Activated CD8-positive, alpha-beta T cell treated with anti-CD3 and anti-CD28 coated beads, Interleukin-2, amount 10 ng/mL, durations not matched to agents 7 days and 5 days (primary cell): Measurements from ENCODE around the gene SERPINB5. TPM values are rescaled to one million over a fixed set of nuclear protein-coding genes. Genes with fewer than 3 reads are reported as not detected.

ENCODE experiments used
- ATAC-seq: fragments of 150-1000 bp; cut with Tn5 transposase; one replicate; pipeline ENCODE4 v1.10.0; 2021; ENCODE audit warnings: moderate library complexity
- CTCF ChIA-PET: fragments of 350-600 bp; sonication (Branson Sonifier 250); formaldehyde crosslinking; loops from one replicate; lab custom pipeline; 2021; ENCODE audit warnings: antibody characterized with exemption; lab: Charles Lee
- POLR2A ChIA-PET: fragments of 350-600 bp; sonication (Branson Sonifier 250); formaldehyde crosslinking; loops from one replicate; lab custom pipeline; 2021; ENCODE audit warnings: antibody characterized with exemption; lab: Charles Lee
- DNase-seq: peaks from one replicate; pipeline ENCODE4 v3.0.0-alpha.2; 2020
- H3K27ac Mint-ChIP-seq: one replicate; pipeline ENCODE4 v1.8.0; 2021; ENCODE audit warnings: mild to moderate bottlenecking, mixed read lengths
- H3K27me3 Mint-ChIP-seq: one replicate; pipeline ENCODE4 v1.8.0; 2021; ENCODE audit warnings: low read depth, mixed read lengths
- H3K36me3 Mint-ChIP-seq: one replicate; pipeline ENCODE4 v1.8.0; 2021; ENCODE audit warnings: low read depth, mixed read lengths
- H3K4me1 Mint-ChIP-seq: one replicate; pipeline ENCODE4 v1.8.0; 2021; ENCODE audit warnings: low read depth, mixed read lengths
- H3K4me3 Mint-ChIP-seq: one replicate; pipeline ENCODE4 v1.8.0; 2021; ENCODE audit warnings: mild to moderate bottlenecking, mixed read lengths
- H3K9me3 Mint-ChIP-seq: one replicate; pipeline ENCODE4 v1.8.0; 2022; ENCODE audit warnings: mixed read lengths; ENCODE audit not compliant: insufficient read depth
- total RNA-seq, 2 experiments: library from RNA; stranded (reverse); gene quantifications; one replicate each; pipeline ENCODE4 v1.2.3, GENCODE V29; 2021

Gene SERPINB5
- total RNA-seq, 2 experiments from 2014 or later = not detected

DNA sequence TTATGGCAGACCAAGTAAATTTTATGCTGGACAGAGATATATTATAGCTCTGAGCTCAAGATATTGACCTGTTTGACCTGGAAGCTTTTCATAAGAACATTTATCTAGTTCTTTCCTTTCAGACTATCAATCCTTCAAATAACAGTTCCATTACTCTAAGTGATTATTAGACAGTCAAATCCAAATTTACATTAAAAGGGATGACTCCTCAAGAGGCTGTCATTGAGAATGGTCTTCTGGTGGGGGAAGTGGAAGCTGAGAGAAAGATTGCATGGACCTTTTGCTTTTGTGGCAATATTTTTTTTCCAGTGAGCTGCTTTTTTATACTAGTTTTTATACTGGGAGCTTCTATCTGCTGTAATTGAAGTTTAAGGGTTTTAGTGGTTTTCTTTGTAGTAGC is 50.5 kb downstream of the SERPINB5 start:
- Mint-ChIP-seq H3K27me3 (peaks cover 22% of the 10 kb centered on the region), H3K27ac (no peak overlapping the region), H3K9me3 (no peaks in the 10 kb centered on the region), H3K4me1 (no peaks in the 10 kb centered on the region), H3K4me3 (no peak overlapping the region), H3K36me3 (no peaks in the 10 kb centered on the region)
- ATAC-seq (no peak), DNase-seq (no peak)
- ChIA-PET CTCF (interaction anchor here (0.7 to 2.1 kb wide), 2 partner anchors 9 to 409 kb away, joined by 3 to 8 read pairs; no protein-coding TSS in a partner anchor), POLR2A (no interaction called here)

DNA sequence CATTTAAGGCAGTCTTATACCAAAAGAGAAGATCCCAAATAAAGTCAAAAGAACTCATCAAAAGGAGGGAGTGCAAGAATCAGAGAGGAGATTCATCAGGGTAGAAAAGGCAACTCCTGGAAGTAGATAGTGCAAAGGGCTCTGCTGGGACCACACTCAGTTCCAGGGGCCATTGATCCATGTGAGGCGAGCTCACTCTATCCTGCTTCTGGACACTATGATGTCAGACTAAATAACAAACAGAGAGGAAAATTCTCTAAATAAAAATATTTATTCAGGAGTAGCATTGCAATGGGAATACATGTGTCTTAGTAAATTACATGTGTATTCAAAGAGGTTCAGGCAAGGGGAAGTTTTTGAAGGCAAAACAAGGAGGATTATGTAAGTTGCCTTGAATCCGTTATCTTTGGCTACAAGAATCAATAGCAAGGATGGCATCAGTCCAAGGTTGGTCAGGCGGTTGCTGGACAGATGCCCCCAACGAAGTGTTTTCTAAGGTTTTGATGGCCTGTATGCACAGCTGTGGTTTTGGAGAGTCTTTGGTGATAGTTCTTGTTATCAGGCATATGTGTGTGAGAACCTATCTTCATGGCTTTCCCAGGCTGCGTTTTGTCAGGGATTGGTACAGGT is 52.2 kb downstream of the SERPINB5 start:
- Mint-ChIP-seq H3K4me3 (no peak overlapping the region), H3K27me3 (peaks cover 21% of the 10 kb centered on the region), H3K27ac (no peak overlapping the region), H3K36me3 (no peaks in the 10 kb centered on the region), H3K4me1 (no peaks in the 10 kb centered on the region), H3K9me3 (no peaks in the 10 kb centered on the region)
- ChIA-PET CTCF (no interaction called here), POLR2A (no interaction called here)
- DNase-seq = no peak
- no peak for ATAC-seq

DNA sequence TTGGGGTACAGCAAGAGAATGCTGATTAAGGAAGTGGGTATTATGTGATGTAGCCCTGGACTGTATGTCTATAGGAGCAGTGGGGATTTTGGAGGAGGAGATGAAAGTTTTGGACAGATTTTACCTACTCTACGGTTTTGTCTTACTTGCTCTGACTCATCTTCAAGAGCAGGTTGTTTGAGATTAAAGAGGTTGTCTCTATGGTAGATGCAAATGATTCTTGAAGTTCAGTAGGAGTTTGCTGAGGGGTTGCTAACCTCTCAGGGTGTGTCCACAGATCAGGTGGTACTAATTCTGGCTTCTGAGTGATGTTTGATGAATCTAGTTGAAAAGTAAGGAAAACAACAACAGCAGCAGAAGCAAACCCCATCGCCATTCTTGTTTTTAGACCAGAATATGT is 55.7 kb downstream of the SERPINB5 start:
- ATAC-seq (no peak), DNase-seq (no peak)
- H3K27me3 Mint-ChIP-seq = peaks cover 30% of the 10 kb centered on the region
- H3K9me3 Mint-ChIP-seq = no peaks in the 10 kb centered on the region
- no peak overlapping the region for H3K4me3 Mint-ChIP-seq
- POLR2A ChIA-PET = no interaction called here
- H3K36me3 Mint-ChIP-seq = no peaks in the 10 kb centered on the region
- peaks cover 5% of the 10 kb centered on the region for H3K4me1 Mint-ChIP-seq
- CTCF ChIA-PET = no interaction called here
- no peak overlapping the region for H3K27ac Mint-ChIP-seq

DNA sequence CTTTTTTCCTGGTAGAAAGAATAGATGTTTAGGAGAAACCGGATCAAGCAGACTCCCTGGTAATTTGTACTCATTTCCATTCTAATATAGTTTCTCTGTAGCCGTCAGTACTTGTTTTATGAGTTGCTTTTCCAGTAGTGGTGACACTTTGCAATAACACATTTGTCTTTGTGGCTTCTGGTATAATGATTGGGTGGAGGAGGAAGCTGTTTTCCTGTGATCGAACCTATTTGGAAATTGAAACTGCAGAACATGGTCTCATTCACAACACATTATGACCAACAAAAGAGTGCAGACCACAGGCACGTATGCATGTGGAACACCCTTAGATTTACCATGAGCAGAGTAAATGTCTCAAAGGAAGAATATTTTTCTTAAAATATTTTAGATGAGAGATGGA is 57.9 kb downstream of the SERPINB5 start:
- peaks cover 23% of the 10 kb centered on the region for H3K27me3 Mint-ChIP-seq
- peaks cover 5% of the 10 kb centered on the region for H3K4me1 Mint-ChIP-seq
- no peak for ATAC-seq
- POLR2A ChIA-PET = no interaction called here
- no peak overlapping the region for H3K27ac Mint-ChIP-seq
- no peak overlapping the region for H3K4me3 Mint-ChIP-seq
- CTCF ChIA-PET = interaction anchor here (1.6 to 1.7 kb wide), 2 partner anchors 18 to 23 kb away, joined by 4 read pairs; no protein-coding TSS in a partner anchor
- H3K9me3 Mint-ChIP-seq = no peaks in the 10 kb centered on the region
- DNase-seq = no peak
- no peaks in the 10 kb centered on the region for H3K36me3 Mint-ChIP-seq

DNA sequence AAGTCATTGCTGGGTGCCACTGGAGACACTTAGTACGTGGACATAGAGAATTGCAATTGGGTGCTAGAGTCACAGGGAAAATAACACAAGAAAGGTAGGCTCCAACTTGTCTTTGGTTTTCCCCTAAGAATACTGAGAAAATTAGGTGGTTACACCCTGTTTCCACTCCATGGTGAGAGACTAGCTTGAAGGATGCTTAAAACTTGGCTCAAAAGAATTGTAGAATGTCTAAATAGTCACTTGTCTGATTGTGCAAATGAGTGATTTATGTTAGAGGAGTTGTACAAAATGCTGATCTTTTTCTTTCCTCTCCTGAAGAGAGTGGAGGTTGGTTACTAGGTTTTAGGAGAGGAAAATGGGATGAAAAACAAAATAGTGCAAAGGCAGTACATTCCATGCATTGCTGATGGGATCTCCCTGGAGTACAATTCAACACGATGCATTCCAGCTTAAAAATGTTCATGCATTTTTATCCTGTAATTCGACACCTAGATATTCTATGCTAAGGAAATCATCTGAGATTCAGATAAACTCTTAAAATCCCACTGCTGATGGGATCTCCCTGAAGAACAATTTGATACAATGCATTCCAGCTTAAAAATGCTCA is 63.2 kb downstream of the SERPINB5 start:
- H3K9me3 Mint-ChIP-seq = no peaks in the 10 kb centered on the region
- H3K27ac Mint-ChIP-seq = no peak overlapping the region
- peaks cover 22% of the 10 kb centered on the region for H3K27me3 Mint-ChIP-seq
- H3K4me3 Mint-ChIP-seq = no peak overlapping the region
- DNase-seq = no peak
- no peak for ATAC-seq
- H3K4me1 Mint-ChIP-seq = no peaks in the 10 kb centered on the region
- H3K36me3 Mint-ChIP-seq = no peaks in the 10 kb centered on the region
- POLR2A ChIA-PET = no interaction called here
- CTCF ChIA-PET = no interaction called here

DNA sequence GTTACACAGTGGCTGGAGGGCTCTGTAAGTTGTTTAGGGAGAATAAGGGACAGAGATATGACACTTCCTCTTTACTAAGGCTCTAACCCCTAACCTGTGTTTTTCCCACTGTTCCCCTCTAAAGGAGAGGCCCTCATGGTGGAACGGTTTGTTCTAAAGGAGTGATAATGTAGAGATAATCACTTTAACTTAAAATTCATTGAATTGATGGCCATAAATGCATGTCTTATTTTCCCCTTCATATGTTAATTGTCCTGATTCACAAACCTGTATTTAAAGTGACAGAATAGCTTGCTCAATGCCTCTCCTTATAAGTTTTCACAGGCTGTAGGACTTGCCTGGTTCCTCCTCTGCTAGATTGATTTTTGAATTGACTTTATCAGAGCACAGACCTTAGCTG is 65.3 kb downstream of the SERPINB5 start, which contains the start of gene SERPINB12:
TSS of gene SERPINB12 (plus strand) at position 301 of the 400 bp plus-strand sequence. CDS start 13,791 bp downstream, outside the sequence.
- ChIA-PET CTCF (interaction anchor here (2.9 kb wide), 1 partner anchor 23 kb away, joined by 8 read pairs; no protein-coding TSS in a partner anchor), POLR2A (no interaction called here)
- H3K4me1 Mint-ChIP-seq = no peaks in the 10 kb centered on the region
- ATAC-seq = no peak
- H3K36me3 Mint-ChIP-seq = no peaks in the 10 kb centered on the region
- H3K27me3 Mint-ChIP-seq = peaks cover 26% of the 10 kb centered on the region
- no peak within 1 kb of the TSS for H3K4me3 Mint-ChIP-seq
- DNase-seq = no peak
- no peak within 1 kb of the TSS for H3K27ac Mint-ChIP-seq
- H3K9me3 Mint-ChIP-seq = no peaks in the 10 kb centered on the region

DNA sequence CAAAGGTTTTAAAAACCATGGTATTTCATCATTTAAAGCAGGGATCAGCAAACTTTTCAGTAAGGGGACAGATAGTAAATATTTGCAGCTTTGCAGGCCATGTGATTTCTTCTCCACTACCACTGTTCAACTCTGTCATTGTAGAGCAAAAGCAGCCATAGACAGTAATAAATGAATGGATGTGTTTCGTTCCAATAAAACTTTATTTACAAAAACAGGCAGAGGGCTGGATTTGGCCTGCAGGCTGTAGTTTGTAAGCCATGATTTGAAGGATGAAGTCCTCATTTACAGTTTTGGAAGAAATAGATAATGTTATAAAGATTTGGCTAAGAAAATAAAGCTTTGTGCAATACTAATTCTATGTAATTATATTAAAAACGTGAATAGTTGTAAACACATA is 67.3 kb downstream of the SERPINB5 start:
- Mint-ChIP-seq H3K36me3 (no peaks in the 10 kb centered on the region), H3K9me3 (no peaks in the 10 kb centered on the region), H3K4me1 (no peaks in the 10 kb centered on the region), H3K27ac (no peak overlapping the region), H3K4me3 (no peak overlapping the region), H3K27me3 (peaks cover 21% of the 10 kb centered on the region)
- ATAC-seq (no peak), DNase-seq (no peak)
- ChIA-PET CTCF (interaction anchor here (2.9 kb wide), 1 partner anchor 25 kb away, joined by 8 read pairs; no protein-coding TSS in a partner anchor), POLR2A (no interaction called here)

DNA sequence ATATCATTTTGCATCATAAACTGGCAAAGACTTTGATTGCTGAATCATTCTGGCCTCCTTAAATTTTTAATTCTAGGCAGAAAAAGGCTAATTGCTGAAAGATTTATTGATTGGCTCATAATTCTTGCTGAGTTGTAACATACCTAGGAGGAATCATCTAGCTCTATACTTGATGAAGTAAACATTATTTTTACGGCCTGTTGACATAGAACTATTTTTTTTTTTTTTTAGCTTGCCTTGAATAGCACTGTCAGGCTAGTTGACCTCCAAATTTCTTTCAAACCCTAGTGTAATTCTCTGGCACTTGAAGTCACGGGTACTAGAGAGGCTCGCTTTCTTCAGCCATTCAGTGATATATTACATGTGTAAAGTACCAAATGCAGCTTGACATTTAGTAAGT is 68.2 kb downstream of the SERPINB5 start:
- H3K27ac Mint-ChIP-seq = no peak overlapping the region
- ChIA-PET CTCF (interaction anchor here (1.4 to 1.6 kb wide), 2 partner anchors 27 to 34 kb away, joined by 3 to 5 read pairs; no protein-coding TSS in a partner anchor), POLR2A (no interaction called here)
- no peaks in the 10 kb centered on the region for H3K9me3 Mint-ChIP-seq
- no peak for DNase-seq
- H3K4me3 Mint-ChIP-seq = no peak overlapping the region
- H3K4me1 Mint-ChIP-seq = no peaks in the 10 kb centered on the region
- ATAC-seq = no peak
- no peaks in the 10 kb centered on the region for H3K36me3 Mint-ChIP-seq
- H3K27me3 Mint-ChIP-seq = peaks cover 22% of the 10 kb centered on the region

DNA sequence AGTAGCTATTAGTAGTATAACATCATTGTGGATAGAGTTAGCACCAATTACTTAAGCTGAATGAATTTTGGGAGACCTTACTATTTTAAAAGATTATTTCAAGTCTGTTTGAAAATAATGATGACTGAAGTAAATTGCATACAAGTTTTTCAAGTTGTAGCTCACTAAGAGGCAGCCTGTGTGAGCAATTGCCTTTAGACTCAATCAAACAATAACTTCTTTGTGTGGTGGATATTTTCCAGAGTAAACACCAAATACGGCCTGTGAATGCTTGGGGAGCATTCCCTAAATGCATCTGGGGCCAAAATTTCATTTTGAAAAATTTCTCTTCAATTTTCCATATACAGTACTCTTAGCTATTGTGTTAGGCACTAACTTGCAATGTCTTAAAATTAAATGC is 73.3 kb downstream of the SERPINB5 start:
- ATAC-seq = no peak
- Mint-ChIP-seq H3K36me3 (no peaks in the 10 kb centered on the region), H3K9me3 (no peaks in the 10 kb centered on the region), H3K27ac (no peak overlapping the region), H3K4me1 (no peaks in the 10 kb centered on the region), H3K27me3 (peaks cover 24% of the 10 kb centered on the region), H3K4me3 (no peak overlapping the region)
- no peak for DNase-seq
- POLR2A ChIA-PET = no interaction called here
- CTCF ChIA-PET = interaction anchor here (0.7 to 1.4 kb wide), 3 partner anchors 16 to 33 kb away, joined by 3 to 5 read pairs (median 3); no protein-coding TSS in a partner anchor

DNA sequence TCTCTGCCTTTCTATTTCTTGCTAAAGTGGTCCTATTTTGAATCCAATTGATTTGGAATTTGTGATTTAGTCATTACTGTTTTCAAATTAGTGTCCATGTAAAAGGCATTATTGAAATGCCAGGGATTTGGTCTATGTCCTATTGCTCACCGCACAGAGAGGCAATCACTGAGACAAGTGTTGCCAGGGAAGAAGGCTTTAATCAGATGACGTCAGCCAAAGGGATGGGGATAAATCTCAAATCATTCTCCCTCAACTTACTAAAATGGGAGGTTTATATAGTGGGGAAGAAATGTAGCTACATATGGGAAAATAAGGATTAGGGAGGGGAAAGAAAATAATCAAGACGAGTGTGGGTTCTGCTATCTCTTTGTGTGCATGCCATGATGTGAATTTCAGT is 75.0 kb downstream of the SERPINB5 start:
- Mint-ChIP-seq H3K36me3 (no peaks in the 10 kb centered on the region), H3K4me1 (no peaks in the 10 kb centered on the region), H3K4me3 (no peak overlapping the region), H3K27ac (no peak overlapping the region), H3K27me3 (peaks cover 16% of the 10 kb centered on the region), H3K9me3 (no peaks in the 10 kb centered on the region)
- CTCF ChIA-PET = interaction anchor here (1.1 to 1.9 kb wide), 2 partner anchors 17 to 33 kb away, joined by 4 to 6 read pairs; no protein-coding TSS in a partner anchor
- ATAC-seq (no peak), DNase-seq (no peak)
- POLR2A ChIA-PET = interaction anchor here (0.8 kb wide), 1 partner anchor 179 kb away, joined by 3 read pairs; no protein-coding TSS in a partner anchor

DNA sequence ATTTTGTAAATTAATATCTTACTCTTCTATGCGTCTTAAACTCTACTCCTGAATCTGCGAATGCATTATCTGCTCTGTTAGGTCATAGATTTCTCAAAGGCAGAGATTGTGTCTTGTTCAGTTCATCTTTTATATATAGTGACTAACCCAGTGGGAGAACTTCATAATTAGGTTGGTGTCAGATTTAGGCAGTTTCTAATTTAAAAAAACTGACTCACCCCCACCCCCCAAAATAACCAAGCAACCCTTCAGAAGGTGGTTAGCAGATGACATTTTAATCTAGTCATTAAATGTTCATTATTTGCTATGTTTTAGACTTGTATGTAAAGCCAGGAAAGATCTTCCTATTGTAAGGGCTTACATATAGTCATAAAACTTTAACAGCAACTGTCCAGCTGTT is 75.8 kb downstream of the SERPINB5 start:
- ChIA-PET POLR2A (interaction anchor here (0.8 kb wide), 1 partner anchor 178 kb away, joined by 3 read pairs; no protein-coding TSS in a partner anchor), CTCF (interaction anchor here (1.1 to 2.1 kb wide), 3 partner anchors 18 to 34 kb away, joined by 4 to 6 read pairs (median 4); no protein-coding TSS in a partner anchor)
- DNase-seq (no peak), ATAC-seq (no peak)
- peaks cover 16% of the 10 kb centered on the region for H3K27me3 Mint-ChIP-seq
- no peak overlapping the region for H3K4me3 Mint-ChIP-seq
- H3K36me3 Mint-ChIP-seq = no peaks in the 10 kb centered on the region
- no peaks in the 10 kb centered on the region for H3K9me3 Mint-ChIP-seq
- H3K4me1 Mint-ChIP-seq = no peaks in the 10 kb centered on the region
- H3K27ac Mint-ChIP-seq = no peak overlapping the region

DNA sequence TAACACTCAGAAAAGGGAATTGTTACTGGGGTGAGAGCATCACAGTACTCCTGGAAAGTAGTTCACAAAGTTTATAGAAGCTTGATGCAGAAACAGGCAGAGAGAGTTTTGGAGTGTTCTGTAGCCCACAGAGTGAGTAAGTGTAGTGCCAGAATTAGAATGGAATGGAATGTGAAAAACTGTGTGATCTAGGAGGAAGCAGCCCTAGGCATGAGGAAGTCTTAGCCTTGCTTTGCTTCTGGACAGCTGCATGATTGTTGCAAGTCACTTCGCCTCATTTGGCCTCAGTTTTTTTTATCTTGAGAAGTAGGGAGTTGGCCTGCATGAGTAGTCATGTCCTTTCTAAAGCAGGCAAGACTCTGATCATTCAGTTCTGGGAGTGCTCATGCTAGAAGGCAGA is 76.3 kb downstream of the SERPINB5 start:
- POLR2A ChIA-PET = no interaction called here

More for the DNA sequence above, 76.3 kb downstream of the SERPINB5 start:
- CTCF ChIA-PET = interaction anchor here (1.9 to 2.1 kb wide), 2 partner anchors 25 to 35 kb away, joined by 4 to 6 read pairs; no protein-coding TSS in a partner anchor
- ATAC-seq (no peak), DNase-seq (no peak)
- Mint-ChIP-seq H3K27me3 (peaks cover 16% of the 10 kb centered on the region), H3K36me3 (no peaks in the 10 kb centered on the region), H3K4me3 (no peak overlapping the region), H3K9me3 (no peaks in the 10 kb centered on the region), H3K4me1 (no peaks in the 10 kb centered on the region), H3K27ac (no peak overlapping the region)
